Retinal pigment epithelial cell (primary cell): ENCODE measurements around the gene NLGN1.

ENCODE experiments used
- DNase-seq: peaks from one replicate; pipeline ENCODE4 v3.0.0-alpha.2; 2010; ENCODE audit warnings: low read depth
- H3K4me3 ChIP-seq: 2 replicates; pipeline ENCODE4 v1.5.1; 2011; ENCODE audit warnings: mild to moderate bottlenecking, low read length, control low read depth, moderate library complexity
- CTCF ChIP-seq: conservative IDR thresholded peaks from 2 replicates; pipeline ENCODE4 v1.5.1; 2011; ENCODE audit warnings: low read depth, low read length, control low read depth, inconsistent platforms

The NLGN1 gene

GRCh38 chr3:174232658-174233429 lies 835.3 kb downstream of the NLGN1 start:
- H3K4me3 ChIP-seq, result no peak overlapping the region
- no peak for DNase-seq
- TF ChIP-seq CTCF, result no peak

- no peak for DNase-seq
- H3K4me3 ChIP-seq, result no peak overlapping the region
- no peak for TF ChIP-seq CTCF
These were observed 836.0 kb downstream of the NLGN1 start for GRCh38 chr3:174233511-174233910.

DNA sequence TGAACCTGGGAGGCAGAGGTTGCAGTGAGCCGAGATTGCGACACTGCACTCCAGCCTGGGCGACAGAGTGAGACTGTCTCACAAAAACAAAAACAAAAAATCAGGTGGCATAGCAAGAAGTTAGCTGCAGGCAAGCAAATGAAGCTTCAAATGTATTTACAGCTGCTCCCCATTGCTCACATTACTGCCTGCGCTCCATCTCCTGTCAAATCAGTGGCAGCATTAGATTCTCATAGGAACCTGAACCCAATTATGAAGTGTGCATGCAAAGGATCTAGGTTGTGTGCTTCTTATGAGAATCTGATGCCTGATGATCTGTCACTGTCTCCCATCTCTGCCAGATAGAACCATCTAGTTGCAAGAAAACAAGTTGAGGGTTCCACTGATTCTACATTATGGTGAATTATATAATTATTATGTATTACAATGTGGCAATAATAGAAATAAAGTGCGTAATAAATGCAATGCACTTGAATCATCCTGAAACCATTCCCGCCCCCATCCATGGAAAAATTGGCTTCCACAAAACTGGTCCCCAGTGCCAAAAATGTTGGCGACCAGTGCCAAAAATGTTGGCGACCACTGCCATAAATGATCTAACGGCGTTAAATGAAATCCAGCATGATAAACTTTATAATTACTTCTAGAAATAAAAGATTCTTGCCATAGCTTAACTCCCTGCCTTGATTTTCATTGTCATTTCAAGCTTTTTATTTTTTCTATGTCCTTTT lies 844.9 kb downstream of the NLGN1 start:
- no peak overlapping the region for H3K4me3 ChIP-seq
- no peak for DNase-seq
- no peak for TF ChIP-seq CTCF

DNA sequence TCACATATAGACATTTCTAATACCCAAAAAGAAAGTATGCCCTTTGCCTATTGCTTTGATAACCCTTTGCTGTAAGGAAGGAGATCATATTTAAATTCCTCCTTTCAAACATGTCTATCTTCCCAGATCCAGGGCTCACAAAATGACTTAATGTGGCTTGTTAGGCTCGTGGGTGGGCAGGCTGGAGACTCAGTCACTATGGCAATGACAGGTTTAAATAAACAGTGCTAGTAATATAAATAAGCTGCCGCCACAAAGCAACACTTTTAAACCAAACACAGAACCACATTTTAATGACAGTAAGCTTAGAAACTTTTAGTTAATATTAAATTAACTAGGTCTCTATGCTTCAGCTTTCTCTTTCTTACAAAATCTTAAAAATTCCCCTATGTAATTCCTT lies 845.6 kb downstream of the NLGN1 start:
- no peak for TF ChIP-seq CTCF
- DNase-seq, result no peak
- no peak overlapping the region for H3K4me3 ChIP-seq

DNA sequence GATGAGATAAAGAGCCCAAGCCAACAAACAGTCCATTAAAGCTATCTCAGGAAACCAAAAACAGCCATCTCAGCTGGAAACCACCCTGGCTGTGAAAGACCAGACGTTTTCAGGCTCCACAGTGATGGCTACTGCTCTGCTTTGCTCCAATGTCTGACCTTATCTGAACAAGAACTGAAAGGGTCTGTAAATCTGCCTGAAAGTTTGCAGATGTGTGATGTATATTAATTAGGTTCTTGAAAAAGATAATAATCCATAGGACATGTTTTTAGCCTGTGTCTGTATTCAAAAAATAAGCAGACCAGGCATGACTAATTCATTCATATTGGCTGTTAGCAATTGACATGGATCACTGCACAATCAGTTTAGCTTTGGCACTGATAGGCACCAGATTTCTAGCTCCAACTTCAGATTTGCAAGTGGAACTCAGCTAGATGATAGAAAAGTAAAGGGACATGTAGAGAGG lies 850.2 kb downstream of the NLGN1 start:
- peak; percentile 11 for DNase-seq
- no peak for TF ChIP-seq CTCF
- H3K4me3 ChIP-seq, result no peak overlapping the region

DNA sequence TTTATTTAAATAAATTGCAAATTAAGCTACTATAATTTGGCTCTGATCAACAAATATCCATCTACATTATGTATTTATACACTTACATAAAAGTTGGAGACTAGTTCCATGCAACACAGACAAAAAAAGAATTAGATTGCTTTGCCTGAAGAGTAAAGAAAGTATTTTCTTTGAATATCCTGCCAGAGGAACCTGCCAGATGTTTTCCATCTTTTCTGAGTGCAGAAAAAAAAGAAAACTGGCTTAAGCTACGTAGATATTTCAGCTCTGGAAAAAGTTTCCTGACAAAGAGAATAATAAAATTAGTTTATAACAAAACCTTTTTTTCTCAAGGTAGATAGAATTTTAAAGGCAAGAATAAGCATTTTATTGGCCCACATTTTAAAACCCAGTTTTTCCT lies 854.1 kb downstream of the NLGN1 start:
- TF ChIP-seq CTCF, result no peak
- no peak for DNase-seq
- H3K4me3 ChIP-seq, result no peak overlapping the region
